Measurements from ENCODE around the gene ANGPT4. TPM values are rescaled to one million over a fixed set of nuclear protein-coding genes. Genes with fewer than 3 reads are reported as not detected.

Gene ANGPT4, protein sequence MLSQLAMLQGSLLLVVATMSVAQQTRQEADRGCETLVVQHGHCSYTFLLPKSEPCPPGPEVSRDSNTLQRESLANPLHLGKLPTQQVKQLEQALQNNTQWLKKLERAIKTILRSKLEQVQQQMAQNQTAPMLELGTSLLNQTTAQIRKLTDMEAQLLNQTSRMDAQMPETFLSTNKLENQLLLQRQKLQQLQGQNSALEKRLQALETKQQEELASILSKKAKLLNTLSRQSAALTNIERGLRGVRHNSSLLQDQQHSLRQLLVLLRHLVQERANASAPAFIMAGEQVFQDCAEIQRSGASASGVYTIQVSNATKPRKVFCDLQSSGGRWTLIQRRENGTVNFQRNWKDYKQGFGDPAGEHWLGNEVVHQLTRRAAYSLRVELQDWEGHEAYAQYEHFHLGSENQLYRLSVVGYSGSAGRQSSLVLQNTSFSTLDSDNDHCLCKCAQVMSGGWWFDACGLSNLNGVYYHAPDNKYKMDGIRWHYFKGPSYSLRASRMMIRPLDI
- under 1 TPM in 4 of 5 donors, not detected in 1; 0.03 to 0.10 (median 0.08) TPM for polyA plus RNA-seq (ENCODE audit: insufficient read depth in 1 of 5, insufficient read length in 5 of 5, low replicate concordance in 1 of 5)
- long read RNA-seq, donor 1 = 0 reads
- long read RNA-seq, donor 2 = 0 reads
- long read RNA-seq, donor 3 = 0 reads
- long read RNA-seq, donor 4 = 0 reads
- long read RNA-seq, donor 5 = 0 reads
- long read RNA-seq, donor 6 = 0 reads
- long read RNA-seq, donor 7 = 0 reads
- long read RNA-seq, donor 8 = 0 reads

DNA sequence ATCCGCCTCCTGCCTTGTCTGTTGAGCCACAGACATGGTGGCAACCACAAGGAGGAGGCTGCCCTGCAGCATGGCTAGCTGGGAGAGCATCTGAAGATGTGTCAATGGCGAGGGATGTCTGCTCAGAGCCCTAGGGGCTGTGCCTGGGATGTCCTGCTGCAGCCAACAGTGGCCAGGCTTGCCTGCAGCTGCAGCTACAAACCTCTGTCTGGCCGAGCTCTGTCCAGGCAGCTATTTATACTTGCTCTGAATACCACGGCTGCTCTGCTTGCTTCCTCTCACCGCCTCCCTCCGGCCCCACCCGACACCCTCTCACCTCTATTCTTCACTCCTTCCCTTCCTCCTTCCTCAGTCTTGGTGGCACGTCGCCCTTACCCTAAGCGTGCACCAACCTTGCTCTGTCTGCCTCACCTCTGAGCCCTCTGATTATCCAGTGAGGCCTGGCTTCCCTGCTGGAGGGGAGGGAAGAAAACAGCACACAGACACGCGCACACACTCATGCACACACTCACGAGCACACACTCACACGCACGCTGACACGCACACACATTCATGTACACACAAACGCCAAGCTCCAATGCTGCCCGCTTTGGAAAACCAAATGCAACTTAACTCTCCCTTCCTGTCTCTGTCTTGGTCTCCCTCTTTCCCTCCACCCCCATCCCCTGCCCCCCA lies at the start of gene ANGPT4:
Gene ANGPT4 (minus strand): TSS at position 210 of the 675 bp plus-strand sequence. CDS start 120 bp downstream, at position 90.
- DNase-seq = no peak

- no peak for DNase-seq
These were observed 47.7 kb upstream of the ANGPT4 start for GRCh38 chr20:963795-964194.

- DNase-seq = no peak
These were observed 46.5 kb upstream of the ANGPT4 start for GRCh38 chr20:962683-963082.

GRCh38 chr20:962223-962622 lies 46.1 kb upstream of the ANGPT4 start:
- no peak for DNase-seq

GRCh38 chr20:961768-962167 lies 45.6 kb upstream of the ANGPT4 start:
- no peak for DNase-seq

DNA sequence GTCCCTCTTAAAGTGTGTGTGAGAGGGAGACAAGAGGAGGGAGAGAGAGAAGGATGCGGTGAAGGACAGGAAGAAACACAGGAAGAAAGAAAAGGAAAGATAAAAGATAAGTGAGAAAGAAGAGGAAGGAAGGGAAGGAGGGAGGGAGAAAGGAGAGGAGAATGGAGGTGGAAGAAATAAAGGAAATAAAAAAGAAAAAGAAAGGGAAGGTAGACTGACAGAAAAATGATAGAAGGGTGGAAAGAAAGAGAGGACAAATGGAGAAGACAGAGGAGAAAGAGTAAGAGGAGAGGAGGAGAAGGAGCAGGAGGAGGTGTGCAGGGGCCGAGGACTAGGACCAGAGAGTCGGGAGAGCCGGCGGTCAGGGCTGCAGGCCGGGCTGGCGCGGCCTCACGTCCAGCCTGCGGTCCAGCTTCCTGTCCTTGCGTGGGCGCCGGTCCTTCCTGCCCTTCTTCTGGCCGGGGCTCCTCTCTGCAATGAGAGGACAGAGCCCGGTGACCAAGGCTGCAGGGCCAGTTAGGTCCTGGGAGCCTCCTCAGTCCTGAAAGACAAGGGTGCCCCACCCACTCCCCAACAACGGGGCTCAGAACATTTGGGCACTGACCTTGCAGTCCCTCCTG lies 44.0 kb upstream of the ANGPT4 start:
- DNase-seq = no peak

- DNase-seq = no peak
These were observed 43.0 kb upstream of the ANGPT4 start for GRCh38 chr20:958936-959815.

- no peak for DNase-seq
These were observed 41.4 kb upstream of the ANGPT4 start for GRCh38 chr20:957544-957943.

DNA sequence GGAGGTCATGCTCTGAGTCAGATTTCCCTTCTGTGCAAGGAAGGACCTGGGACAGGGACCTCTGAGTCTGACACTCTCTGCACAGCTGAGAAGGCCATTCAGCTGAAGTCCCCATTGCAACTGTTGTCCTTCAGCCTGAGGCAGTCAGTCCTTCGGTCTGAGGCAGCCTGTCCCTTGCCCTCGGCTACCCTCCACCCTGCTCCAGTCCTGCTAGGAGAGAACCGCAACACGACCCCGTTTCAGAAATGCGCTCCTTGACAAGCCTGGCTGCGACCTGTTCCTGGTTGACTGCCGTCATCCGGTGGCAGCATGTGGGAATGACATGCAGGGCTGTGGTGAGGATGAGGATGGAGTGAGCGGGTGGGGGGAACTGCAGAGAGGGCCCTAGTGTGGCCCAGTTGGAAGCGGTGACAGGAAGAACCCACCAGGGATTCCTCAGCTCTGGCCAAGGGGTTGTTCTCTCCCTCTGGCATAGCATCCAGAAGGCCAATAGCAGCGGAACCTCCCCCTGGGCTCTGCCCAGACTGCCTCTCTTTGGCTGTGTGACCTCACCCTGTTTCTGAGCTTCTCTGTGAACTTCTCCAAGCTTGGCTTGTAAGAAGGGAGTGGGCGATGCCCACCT lies 40.3 kb upstream of the ANGPT4 start:
- DNase-seq = peak; percentile 39 to 56

- no peak for DNase-seq
These were observed 39.5 kb upstream of the ANGPT4 start for GRCh38 chr20:955656-956055.

- DNase-seq = no peak
These were observed 39.0 kb upstream of the ANGPT4 start for GRCh38 chr20:955111-955510.

- peak in 1 of 2 donors; percentile 19 for DNase-seq
These were observed 37.6 kb upstream of the ANGPT4 start for GRCh38 chr20:953742-954141.

DNA sequence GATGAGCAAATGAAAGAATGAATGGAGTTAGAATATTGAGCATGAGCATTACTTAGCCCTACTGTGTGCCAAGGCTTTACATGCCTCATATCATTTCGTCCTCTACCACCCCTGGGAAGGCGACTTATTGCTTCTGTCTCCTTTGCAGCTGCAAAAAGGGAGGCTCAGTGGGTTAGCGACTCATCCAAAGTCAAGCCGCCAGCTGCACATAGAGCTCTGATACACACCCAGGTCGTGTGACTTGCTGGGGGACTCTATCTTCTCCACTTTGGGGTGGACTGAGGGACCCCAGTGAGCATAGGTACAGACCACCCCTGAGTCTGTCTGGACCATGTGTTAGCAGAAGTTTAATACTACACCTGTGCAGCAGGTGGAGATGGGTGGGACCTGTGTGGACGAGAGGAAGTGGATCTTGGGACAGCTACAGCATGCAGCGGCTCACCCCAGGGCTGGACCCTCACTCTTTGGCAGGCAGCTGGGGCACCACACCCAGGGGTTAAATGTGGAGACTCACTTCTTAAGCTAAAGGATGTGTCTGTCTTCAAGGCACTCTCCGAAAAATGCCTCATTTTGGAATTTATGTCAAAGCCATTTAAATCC lies 36.2 kb upstream of the ANGPT4 start:
- no peak for DNase-seq

DNA sequence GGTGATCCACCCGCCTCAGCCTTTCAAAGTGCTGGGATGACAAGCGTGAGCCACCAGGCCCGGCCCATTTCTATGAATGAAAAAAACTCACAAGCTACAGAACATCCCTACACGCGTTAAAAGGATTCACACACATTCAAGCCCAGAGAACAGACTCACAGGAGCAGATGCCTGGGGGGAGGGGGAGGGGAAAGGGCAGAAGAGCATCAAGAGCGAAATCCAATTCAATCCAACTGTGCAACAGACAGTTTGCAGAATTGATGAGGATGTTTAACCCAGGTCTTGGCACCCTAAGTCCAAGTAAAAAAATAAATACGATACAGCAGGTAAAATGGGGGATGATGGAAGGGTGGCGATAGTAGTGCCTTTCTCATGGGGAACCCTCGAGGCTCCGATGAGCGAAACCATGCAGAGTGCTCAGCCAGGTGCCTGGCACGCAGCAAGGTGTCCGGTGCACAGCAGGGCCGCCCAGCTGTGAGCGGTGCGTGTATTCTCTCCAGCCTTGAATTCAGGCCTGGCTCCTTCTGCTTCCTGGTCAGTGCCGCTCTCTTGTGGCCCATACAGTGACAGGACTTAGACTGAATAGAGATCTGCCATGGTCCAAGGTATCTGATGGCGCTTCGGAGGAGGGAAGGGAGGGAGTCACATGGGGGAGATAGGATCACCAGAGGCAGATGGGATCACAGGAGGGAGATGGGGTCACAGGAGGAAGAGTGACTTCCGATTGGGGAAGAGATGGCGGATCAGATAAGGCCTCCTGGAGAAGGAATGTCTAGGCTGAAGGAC lies 35.4 kb upstream of the ANGPT4 start:
- DNase-seq = no peak

GRCh38 chr20:949717-950116 lies 33.6 kb upstream of the ANGPT4 start:
- no peak for DNase-seq

- no peak for DNase-seq
These were observed 30.7 kb upstream of the ANGPT4 start for GRCh38 chr20:946826-947225.

DNA sequence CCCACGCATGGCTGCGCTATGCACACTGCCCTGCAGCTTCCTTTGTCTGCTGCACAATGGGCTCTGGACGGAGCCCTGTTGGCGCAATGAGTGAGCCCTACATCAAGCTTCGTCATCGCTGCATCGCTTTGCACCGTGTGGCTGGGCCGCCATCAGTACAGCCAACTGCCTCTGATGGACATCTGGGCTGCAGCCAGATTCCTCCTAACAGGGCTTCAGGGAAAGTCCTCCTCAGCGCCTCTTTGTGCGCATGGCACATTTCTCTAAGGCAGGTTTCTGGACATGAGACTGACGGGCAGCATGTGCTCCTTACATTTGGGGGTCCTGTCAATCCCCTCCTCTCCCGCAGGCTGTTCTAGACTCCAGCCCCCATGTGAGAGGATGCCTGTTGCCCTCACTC lies 29.7 kb upstream of the ANGPT4 start:
- no peak for DNase-seq

- DNase-seq = no peak
These were observed 28.8 kb upstream of the ANGPT4 start for GRCh38 chr20:944774-945410.

GRCh38 chr20:944148-944547 lies 28.0 kb upstream of the ANGPT4 start:
- DNase-seq = no peak

Data from right lung (tissue), 10 donors.